Measurements from ENCODE around the gene DEPDC5.
A peak's percentile ranks its signal among the peaks of the same experiment; 100 is the strongest.

The DEPDC5 gene

DNA sequence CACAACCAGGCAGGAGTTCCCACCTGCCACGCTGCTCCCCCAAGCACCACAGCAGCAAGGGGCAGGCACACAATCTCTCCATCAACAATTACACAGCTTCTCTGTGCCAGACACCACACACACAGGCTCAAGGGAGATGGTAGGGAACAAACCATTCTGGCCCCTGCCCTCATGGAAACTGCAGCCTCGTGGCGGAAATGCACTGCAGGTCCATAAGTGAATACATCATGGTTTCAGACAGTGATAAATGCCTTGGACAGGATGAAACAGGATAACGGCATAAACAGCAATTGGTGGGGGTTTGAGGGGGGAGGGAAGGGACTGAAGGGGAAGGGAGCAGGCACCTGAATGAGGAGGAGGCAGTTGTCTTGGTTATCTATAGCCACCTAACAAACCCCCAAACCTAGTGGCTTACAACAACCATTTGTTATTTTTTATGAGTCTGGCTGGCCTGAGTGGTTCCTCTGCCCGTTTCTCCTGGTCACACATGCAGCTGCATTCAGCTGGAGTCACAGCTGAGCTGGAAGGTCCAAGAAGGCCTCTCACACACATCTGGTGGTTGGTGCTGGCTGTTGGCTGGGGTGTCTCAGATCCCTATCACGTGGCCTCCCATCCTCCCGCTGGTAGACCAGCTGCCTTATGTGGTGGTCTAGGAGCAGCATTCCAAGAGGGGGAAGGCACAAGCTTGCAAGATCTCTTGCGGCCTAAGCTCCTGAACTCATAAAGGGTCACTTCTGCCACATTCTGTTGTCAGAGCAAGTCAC is 175.5 kb downstream of the DEPDC5 start:
- DNase-seq = no peak

DNA sequence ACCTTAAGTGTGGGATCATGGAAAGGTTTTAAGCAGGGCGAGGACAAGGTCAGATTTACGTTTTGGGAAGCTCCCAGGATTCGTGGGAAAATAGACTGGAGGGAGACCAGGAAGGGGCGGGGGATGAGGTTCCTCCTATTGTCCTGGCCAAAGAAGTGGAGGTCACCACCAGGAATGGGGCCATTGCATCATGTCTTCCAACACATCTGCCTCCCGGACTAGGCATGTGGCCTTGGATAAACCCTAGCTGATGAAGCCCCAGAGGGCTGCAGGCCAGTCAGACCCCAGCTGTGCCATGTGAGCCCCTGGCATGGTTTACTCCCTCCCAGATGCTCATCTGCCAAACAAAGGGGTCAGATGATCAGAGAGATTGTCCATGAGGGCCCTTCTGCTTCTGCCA is 179.0 kb downstream of the DEPDC5 start:
- no peak for DNase-seq

GRCh38 chr22:31933406-31933805 is 179.6 kb downstream of the DEPDC5 start:
- DNase-seq = no peak

- no peak for DNase-seq
These were observed 180.1 kb downstream of the DEPDC5 start for GRCh38 chr22:31933816-31934482.

GRCh38 chr22:31935961-31936635 is 182.3 kb downstream of the DEPDC5 start:
- DNase-seq = no peak

DNA sequence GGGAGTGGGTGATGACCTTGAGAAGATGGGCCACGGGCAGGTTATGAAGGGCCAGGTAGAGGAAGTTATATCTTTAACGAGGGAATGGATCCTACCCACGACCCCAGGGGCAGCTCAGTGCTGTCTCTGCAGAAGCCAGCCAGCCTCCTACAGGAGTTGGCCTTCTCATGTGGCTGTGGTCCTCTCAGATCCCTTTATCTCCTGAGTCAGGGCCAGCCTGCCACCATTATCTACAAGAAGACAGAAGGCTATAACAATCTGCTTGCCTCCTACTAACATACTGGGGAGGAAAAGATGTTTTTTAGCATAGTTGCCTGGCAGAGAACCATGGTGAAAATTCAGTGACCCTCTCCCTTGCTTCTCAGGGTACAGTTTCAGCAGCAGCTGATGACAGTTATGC is 183.5 kb downstream of the DEPDC5 start:
- no peak for DNase-seq

GRCh38 chr22:31938296-31938695 is 184.5 kb downstream of the DEPDC5 start:
- no peak for DNase-seq

- no peak for DNase-seq
These were observed 186.7 kb downstream of the DEPDC5 start for GRCh38 chr22:31940506-31940905.

DNA sequence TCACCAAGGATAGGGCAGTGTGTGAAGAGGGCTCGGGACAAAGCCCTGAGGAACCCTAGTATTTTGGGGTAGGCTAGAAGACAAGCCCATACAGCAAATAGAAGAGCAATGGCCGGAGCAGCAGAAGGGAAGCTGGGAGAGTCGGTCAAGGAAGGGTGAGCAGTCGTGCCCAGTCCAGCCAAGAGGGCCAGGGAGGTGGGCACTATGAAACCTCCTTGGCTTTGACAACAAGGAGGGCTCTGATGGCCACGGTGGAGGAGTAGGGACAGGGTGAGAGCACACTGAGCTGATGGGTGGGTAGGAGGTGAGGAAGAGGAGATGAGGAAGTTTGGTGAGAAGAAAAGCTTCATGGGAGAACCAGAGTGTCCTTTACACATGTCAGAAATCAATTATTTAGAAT is 188.3 kb downstream of the DEPDC5 start:
- no peak for DNase-seq

DNA sequence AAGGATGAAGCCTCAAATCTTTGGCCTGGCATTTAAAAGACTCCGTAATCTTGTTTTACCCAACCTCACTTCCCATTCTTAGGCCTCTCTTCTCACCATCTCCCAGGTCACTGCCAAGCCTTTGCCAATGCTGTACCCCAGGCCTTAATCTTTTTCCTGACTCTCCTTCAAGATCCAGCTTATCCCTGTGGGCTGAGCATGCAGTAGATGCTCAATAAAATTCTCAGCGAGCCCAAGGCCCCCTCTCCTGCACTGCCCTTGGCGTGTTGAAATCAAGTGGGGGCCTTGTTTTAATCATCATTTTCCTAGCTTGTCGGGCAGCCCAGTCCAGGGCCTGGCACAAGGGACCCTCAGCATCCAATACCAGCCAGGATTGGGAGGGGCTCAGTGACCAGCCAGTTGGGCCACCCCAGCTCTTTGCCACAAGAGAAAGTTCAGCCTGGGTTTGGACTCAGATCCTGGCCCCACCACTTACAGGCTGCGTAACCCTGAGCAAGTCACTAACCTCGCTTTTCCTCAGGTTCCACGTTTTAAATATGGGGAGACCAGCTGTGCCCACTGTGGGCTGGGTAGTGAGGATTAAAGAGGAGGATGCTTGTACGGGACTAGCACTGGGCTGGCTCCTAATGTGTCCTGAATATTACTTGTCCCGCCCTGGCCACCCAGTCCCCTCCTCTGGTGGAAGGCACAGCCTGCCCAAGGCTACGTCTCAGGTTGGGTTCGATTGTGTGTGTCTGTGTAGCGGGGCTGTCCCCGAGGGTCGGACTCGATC is 189.6 kb downstream of the DEPDC5 start:
- DNase-seq = no peak

DNA sequence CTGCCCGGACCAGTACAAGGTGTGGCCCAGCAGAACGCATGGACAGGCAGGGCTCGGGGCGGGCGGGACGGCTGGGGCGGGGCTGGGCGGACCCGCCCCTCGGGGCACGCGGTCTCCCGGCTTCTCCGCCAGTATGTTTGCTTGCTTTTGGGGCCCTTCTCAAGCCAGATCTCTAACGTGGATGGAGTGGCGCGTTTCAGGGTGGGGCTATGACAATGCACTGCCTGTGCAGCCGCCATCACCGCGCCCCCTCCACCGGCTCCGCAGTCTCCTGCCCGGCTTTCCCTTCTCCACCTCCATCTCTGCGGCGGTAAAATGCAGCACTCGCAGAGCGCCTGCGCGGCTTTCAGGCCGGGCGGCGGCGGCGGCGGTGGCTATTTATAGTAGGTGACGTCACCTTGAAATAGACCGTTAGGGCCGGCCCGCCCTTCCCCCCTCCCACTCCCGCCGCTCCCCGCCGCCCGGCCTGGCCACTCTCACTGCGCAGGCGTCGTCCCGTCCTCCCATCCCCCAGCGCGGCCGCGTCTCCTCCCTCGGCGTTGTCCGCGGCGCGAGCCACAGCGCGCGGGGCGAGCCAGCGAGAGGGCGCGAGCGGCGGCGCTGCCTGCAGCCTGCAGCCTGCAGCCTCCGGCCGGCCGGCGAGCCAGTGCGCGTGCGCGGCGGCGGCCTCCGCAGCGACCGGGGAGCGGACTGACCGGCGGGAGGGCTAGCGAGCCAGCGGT is 190.3 kb downstream of the DEPDC5 start, which contains the start of gene YWHAH:
Gene YWHAH (plus strand): TSS at position 558 of the 722 bp plus-strand sequence. CDS start 199 bp downstream, outside the sequence.
- DNase-seq = peak; percentile 75

GRCh38 chr22:31944700-31945442 is 191.1 kb downstream of the DEPDC5 start:
- no peak for DNase-seq

DNA sequence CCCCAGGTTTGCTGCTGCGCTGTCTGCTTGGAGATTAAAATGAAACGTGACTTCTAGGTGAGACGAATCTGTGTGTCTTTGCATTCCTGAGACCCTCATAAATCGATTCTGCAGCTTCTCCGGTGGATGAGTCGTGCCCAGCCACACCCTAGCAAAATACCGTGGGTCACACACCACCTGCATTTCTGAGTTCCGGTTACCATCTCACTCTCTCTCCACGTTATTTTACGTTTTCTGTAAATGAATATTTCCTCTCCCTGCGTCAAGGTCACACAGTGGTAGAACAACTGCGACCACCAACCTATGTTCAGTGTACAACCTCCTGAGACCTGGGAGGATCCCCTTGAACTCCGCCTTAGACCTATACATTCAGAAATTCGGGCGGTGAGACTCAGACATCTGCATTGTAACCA is 191.6 kb downstream of the DEPDC5 start:
- DNase-seq = no peak

DNA sequence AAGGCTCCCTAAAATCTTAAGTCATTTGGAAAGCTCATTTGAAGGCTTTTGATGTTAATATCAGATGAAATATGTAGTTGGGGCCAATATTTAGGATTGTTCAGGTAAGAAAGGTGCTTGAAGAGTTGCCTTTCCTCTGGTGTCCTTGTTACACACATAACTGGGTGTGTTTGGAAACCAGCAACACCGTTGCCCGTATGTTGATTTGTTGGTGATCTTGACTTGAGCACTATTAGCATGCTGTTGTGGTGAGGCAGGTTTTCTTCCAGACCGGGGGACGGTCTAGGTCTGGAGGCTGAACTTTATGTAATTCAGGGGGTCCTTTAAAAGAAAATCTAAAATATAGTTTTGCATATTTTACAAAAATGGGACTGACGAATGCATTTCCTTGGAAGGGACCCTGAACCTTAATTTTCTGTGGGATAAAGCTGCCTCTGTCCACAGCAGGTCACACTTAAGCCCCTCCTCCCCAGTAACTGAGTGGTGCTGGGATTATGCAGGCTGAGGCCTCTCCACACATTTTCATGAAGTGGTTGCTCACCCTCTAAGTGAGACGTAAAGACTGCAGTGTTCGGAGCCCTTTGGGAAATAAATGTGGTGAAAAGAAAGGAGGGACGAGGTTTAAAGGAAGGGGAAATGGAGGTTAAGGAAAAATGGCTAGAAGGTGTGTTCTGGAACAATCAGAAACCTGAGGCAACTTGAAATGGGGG is 192.3 kb downstream of the DEPDC5 start:
- DNase-seq = no peak

- DNase-seq = no peak
These were observed 193.5 kb downstream of the DEPDC5 start for GRCh38 chr22:31947296-31947695.

- DNase-seq = no peak
These were observed 194.2 kb downstream of the DEPDC5 start for GRCh38 chr22:31948002-31948401.

DNA sequence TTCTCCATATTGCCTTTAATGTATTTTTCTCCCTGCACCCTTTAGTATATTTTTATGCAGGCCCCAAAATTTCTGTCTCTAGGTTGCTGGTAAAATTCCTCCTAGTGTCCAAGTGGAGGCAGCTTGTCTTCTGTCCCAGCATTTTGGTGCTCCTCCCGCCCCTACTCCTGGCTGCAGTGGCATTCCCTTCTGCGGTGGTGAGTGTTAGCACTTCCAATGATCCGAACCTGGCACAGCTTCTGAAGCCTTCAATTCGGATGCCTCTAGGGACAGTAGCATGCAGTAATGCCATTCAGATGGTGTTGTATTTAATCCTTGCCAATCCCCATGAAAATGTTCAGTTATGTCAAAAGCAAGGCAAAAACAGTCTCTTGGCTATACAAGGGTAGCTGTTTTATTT is 196.4 kb downstream of the DEPDC5 start:
- no peak for DNase-seq

GRCh38 chr22:31951194-31952093 is 197.6 kb downstream of the DEPDC5 start:
- DNase-seq = no peak

DNA sequence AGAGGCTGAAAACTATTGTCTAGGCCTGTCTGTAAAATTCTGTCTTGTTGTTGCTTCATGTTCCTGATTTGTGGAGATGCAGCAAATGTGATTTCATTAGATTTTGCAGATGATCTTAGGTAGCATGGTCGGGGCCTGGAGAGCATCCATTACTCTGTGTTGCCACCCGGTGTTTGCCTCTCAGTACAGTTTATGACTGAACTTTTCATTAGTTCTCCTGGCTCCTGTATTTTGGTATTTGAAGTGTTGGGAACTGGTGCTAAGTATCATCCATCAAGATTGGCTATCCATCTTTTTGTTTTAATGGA is 198.2 kb downstream of the DEPDC5 start:
- no peak for DNase-seq

DNA sequence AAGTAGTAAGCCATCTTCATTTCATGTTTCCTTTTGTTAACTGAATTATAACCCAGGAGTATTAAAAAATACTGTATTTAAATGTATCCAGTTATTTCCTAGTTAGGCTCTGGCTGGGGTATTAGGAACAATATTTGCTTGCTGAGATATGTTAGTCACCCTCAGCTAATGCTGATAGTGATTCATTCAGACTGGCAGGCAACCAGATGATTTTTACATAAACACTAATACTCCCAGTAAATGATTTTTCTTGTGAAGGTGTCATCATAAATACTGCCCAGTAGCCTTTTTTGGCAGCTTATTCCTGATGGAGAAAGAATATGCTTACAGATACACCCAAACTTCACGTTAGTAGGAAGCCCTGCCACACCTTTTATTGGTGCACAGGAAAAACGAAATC is 198.7 kb downstream of the DEPDC5 start:
- DNase-seq = no peak
